RWPE2 (cell line): ENCODE data around the gene TP53AIP1.

ENCODE experiments used
- ATAC-seq: fragments of 200-7000 bp; cut with Tn5 transposase; 3 replicates; pipeline ENCODE4 v1.9.1; 2021; ENCODE audit warnings: low read depth
- DNase-seq: peaks from one replicate; pipeline ENCODE4 v3.0.0-alpha.2; 2020; ENCODE audit warnings: low spot score
- H3K27ac ChIP-seq: fragments of 450-650 bp; 2 replicates; pipeline ENCODE4 v1.5.1; 2017; ENCODE audit warnings: mild to moderate bottlenecking; ENCODE audit not compliant: poor library complexity, severe bottlenecking
- H3K27me3 ChIP-seq: fragments of 250-450 bp; sonication (Bioruptor Pico); 2 replicates; pipeline ENCODE4 v1.5.1; 2021; ENCODE audit warnings: mild to moderate bottlenecking, moderate library complexity; ENCODE audit not compliant: insufficient read depth, poor library complexity, severe bottlenecking
- H3K36me3 ChIP-seq: fragments of 250-450 bp; sonication (Bioruptor Pico); 2 replicates; pipeline ENCODE4 v1.5.1; 2020; ENCODE audit warnings: low read depth, mild to moderate bottlenecking, moderate library complexity
- H3K4me1 ChIP-seq: fragments of 250-450 bp; sonication (Bioruptor Pico); 2 replicates; pipeline ENCODE4 v1.5.1; 2021; ENCODE audit warnings: mild to moderate bottlenecking, moderate library complexity; ENCODE audit not compliant: insufficient read depth, poor library complexity, severe bottlenecking
- H3K4me3 ChIP-seq: fragments of 250-450 bp; sonication (Bioruptor Pico); 2 replicates; pipeline ENCODE4 v1.5.1; 2021; ENCODE audit warnings: mild to moderate bottlenecking, moderate library complexity; ENCODE audit not compliant: severe bottlenecking
- H3K9me3 ChIP-seq: fragments of 250-450 bp; sonication (Bioruptor Pico); 2 replicates; pipeline ENCODE4 v1.5.1; 2021; ENCODE audit warnings: mild to moderate bottlenecking, moderate library complexity; ENCODE audit not compliant: severe bottlenecking
- TF ChIP-seq, protein P1 (sequence below): fragments of 450-650 bp; IDR thresholded peaks from one replicate; pipeline ENCODE4 v1.5.1; 2017; ENCODE audit warnings: mild to moderate bottlenecking, moderate library complexity; ENCODE audit not compliant: poor library complexity, severe bottlenecking

The TP53AIP1 gene

DNA sequence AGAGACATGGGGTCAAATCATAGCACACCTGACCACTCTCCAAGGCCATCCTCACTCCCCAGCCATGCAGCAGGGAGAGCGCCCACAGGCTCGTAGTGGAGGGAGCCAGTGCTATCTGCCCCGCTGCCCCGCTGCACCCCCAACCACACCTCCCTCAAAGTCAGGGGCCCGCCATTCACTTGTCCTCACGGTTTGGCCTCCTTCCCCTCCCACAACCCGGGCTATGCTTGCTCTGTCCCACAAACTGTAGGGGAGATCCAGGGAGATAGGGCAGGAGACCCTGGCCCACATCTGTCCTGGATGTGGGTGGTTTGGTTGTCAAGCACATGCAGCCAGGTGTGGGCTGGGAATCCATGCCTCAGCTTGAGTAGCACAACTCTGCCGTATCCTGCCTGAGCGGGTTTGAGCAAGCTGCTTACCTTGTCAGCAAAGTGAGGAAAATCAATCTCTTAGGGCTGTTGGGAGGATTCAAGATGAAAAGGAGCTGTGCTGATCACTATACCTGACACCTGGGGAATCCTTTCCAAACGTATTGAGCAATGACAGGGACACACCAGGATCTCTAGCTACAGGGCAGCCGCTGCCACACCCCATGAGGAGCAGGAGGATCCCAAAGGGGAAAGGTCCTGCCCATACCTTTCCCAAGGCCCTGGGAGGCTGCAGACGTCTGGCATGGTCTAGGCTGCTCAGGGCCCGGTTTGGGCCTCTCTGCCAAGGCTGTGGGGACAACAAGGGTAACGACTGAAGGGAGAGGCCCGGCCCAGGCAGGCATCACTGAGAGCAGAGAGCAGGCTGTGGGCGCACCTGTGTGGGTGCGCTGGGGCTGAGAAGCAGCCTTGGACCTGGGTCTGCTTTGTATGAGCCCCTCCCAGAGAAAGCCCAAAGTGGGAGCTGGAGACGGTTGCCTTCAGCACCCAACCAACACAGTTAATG is 28.2 kb downstream of the TP53AIP1 start:
- Histone ChIP-seq H3K9me3 (no peaks in the 10 kb centered on the region), H3K27ac (no peak overlapping the region), H3K36me3 (no peaks in the 10 kb centered on the region), H3K4me1 (peaks cover 3% of the 10 kb centered on the region), H3K27me3 (no peaks in the 10 kb centered on the region), H3K4me3 (no peak overlapping the region)
- ATAC-seq: no peak
- DNase-seq: no peak
- TF ChIP-seq, protein P1, sequence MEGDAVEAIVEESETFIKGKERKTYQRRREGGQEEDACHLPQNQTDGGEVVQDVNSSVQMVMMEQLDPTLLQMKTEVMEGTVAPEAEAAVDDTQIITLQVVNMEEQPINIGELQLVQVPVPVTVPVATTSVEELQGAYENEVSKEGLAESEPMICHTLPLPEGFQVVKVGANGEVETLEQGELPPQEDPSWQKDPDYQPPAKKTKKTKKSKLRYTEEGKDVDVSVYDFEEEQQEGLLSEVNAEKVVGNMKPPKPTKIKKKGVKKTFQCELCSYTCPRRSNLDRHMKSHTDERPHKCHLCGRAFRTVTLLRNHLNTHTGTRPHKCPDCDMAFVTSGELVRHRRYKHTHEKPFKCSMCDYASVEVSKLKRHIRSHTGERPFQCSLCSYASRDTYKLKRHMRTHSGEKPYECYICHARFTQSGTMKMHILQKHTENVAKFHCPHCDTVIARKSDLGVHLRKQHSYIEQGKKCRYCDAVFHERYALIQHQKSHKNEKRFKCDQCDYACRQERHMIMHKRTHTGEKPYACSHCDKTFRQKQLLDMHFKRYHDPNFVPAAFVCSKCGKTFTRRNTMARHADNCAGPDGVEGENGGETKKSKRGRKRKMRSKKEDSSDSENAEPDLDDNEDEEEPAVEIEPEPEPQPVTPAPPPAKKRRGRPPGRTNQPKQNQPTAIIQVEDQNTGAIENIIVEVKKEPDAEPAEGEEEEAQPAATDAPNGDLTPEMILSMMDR: no peak

DNA sequence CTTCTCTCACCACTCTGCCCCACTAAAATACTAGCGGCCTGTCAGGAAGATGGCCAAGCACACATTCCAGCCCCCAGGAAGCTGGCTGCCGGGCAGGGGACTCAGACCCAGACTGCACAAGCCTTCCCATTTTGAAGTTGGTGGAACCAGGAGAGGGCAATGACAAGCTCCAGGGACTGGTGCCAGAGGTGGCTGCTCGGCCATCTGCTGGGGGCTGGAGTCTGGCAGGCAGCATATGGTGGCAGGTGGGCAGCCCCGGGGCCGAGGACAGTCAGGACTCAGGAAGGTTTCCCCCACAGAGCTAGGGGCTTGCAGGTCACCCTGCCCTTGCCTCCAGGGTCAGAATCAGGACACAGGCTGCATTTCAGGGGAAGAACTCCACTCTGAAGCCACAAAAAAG is 28.9 kb downstream of the TP53AIP1 start:
- H3K4me1 ChIP-seq: peaks cover 10% of the 10 kb centered on the region
- H3K36me3 ChIP-seq: no peaks in the 10 kb centered on the region
- ATAC-seq (no peak), DNase-seq (no peak)
- TF ChIP-seq, protein P1: no peak
- H3K9me3 ChIP-seq: no peaks in the 10 kb centered on the region
- no peak overlapping the region for H3K4me3 ChIP-seq
- H3K27me3 ChIP-seq: no peaks in the 10 kb centered on the region
- no peak overlapping the region for H3K27ac ChIP-seq

DNA sequence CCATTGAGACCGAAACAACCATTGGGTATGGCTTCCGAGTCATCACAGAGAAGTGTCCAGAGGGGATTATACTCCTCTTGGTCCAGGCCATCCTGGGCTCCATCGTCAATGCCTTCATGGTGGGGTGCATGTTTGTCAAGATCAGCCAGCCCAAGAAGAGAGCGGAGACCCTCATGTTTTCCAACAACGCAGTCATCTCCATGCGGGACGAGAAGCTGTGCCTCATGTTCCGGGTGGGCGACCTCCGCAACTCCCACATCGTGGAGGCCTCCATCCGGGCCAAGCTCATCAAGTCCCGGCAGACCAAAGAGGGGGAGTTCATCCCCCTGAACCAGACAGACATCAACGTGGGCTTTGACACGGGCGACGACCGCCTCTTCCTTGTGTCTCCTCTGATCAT is 31.0 kb downstream of the TP53AIP1 start:
- no peaks in the 10 kb centered on the region for H3K36me3 ChIP-seq
- ATAC-seq (no peak), DNase-seq (no peak)
- no peak overlapping the region for H3K4me3 ChIP-seq
- H3K27ac ChIP-seq: no peak overlapping the region
- no peaks in the 10 kb centered on the region for H3K27me3 ChIP-seq
- H3K4me1 ChIP-seq: peaks cover 25% of the 10 kb centered on the region
- TF ChIP-seq, protein P1: no peak
- H3K9me3 ChIP-seq: no peaks in the 10 kb centered on the region

DNA sequence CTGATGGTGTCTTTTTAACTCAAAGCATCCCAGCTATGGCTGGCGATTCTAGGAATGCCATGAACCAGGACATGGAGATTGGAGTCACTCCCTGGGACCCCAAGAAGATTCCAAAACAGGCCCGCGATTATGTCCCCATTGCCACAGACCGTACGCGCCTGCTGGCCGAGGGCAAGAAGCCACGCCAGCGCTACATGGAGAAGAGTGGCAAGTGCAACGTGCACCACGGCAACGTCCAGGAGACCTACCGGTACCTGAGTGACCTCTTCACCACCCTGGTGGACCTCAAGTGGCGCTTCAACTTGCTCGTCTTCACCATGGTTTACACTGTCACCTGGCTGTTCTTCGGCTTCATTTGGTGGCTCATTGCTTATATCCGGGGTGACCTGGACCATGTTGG is 31.4 kb downstream of the TP53AIP1 start:
- TF ChIP-seq, protein P1: no peak
- Histone ChIP-seq H3K27me3 (no peaks in the 10 kb centered on the region), H3K4me1 (peaks cover 26% of the 10 kb centered on the region), H3K36me3 (no peaks in the 10 kb centered on the region), H3K4me3 (no peak overlapping the region), H3K27ac (no peak overlapping the region), H3K9me3 (no peaks in the 10 kb centered on the region)
- ATAC-seq (no peak), DNase-seq (no peak)

DNA sequence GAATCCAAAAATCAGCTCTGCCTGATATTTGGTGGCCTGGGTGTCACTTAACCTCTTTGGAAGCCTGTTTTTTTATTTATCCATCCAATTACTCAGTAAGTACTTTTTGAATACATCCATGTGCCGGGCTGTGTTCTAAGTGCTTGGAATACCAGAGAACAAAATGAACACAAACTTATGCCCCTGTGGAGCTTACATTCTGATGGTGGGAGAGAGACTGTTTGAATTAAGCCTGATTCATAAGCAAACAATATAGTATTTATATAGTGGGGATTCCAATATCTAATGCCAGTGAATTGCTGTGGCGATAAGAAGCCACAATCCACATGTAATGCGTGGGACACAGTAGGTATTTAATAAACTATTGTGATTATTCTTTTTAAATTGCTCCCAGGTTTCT is 32.1 kb downstream of the TP53AIP1 start:
- no peak for DNase-seq
- no peak overlapping the region for H3K4me3 ChIP-seq
- H3K27ac ChIP-seq: no peak overlapping the region
- no peaks in the 10 kb centered on the region for H3K9me3 ChIP-seq
- no peak for ATAC-seq
- H3K4me1 ChIP-seq: peaks cover 29% of the 10 kb centered on the region
- H3K36me3 ChIP-seq: no peaks in the 10 kb centered on the region
- no peaks in the 10 kb centered on the region for H3K27me3 ChIP-seq
- TF ChIP-seq, protein P1: no peak
